ENCODE measurements around the gene C10orf90. TPM values are rescaled to one million over a fixed set of nuclear protein-coding genes. Genes with fewer than 3 reads are reported as not detected.

Gene C10orf90
- total RNA-seq, 1 donor, result not detected

DNA sequence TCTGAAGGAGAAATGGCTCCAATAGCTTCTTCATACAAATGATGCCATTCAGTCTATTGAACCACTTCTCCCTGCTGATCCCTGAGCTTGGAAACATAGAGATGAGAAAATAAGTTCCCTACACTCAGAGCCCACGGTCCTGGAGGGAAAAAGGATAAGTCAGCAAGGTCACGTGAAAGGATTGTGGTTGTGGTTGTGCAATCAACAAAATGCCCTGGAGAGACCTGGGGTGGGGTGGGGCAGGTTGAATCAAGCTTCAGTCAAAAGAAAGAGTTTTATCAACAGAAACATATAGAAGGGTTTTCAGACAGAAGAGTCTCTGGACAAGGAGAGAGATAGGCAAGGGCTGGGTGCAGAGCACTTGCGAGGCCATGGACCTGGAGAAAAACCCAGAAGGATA lies 30.1 kb downstream of the C10orf90 start:
- peak; percentile 10 for DNase-seq (ENCODE audit: low read depth)
- TF ChIP-seq, protein P1, sequence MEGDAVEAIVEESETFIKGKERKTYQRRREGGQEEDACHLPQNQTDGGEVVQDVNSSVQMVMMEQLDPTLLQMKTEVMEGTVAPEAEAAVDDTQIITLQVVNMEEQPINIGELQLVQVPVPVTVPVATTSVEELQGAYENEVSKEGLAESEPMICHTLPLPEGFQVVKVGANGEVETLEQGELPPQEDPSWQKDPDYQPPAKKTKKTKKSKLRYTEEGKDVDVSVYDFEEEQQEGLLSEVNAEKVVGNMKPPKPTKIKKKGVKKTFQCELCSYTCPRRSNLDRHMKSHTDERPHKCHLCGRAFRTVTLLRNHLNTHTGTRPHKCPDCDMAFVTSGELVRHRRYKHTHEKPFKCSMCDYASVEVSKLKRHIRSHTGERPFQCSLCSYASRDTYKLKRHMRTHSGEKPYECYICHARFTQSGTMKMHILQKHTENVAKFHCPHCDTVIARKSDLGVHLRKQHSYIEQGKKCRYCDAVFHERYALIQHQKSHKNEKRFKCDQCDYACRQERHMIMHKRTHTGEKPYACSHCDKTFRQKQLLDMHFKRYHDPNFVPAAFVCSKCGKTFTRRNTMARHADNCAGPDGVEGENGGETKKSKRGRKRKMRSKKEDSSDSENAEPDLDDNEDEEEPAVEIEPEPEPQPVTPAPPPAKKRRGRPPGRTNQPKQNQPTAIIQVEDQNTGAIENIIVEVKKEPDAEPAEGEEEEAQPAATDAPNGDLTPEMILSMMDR (IDR thresholded peaks at IDR 0.05; ENCODE audit: insufficient read depth, low read depth, low read length), result no peak
- H3K4me3 ChIP-seq (ENCODE audit: low read depth, low read length), result no peak overlapping the region

DNA sequence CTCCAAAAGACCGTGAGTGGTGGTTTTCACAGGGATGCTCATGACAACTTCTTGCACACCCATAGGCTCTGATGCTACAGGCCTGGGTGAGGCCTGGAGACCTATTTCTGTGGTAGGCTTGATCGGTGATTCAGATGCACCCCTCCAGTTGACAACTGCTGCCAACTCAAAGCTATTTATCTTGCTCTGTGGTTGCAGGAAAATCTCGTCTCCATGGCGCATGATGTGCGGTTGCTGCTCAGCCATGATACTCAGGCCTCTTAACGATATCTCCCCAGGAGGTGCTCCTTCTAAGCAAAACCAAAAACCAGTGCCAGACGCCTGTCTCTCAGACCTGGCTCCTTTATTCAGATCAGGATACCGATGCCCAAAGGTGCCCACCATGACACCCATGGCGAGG lies 31.4 kb downstream of the C10orf90 start:
- no peak for DNase-seq (ENCODE audit: low read depth)
- H3K4me3 ChIP-seq (ENCODE audit: low read depth, low read length), result no peak overlapping the region
- TF ChIP-seq, protein P1 (IDR thresholded peaks at IDR 0.05; ENCODE audit: insufficient read depth, low read depth, low read length), result no peak

DNA sequence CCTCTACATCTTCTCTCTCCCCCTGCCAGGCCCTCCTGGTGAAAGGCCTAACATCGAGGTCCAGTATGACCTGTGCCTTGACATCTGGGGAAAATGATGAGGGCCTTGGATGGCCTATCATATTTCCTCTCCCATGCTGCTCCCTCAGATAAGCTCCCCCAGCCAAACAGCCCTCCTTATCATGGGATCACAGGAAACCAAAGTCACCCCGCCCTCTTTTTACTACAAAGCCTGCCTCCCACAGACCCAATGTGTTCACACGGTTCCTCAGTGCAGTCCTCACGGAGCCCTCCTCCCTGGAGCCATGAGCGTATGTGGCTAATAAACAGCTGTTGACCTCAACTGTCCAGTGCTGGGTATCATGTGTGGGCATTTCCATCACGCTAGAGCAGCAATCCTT lies 32.0 kb downstream of the C10orf90 start:
- TF ChIP-seq, protein P1 (IDR thresholded peaks at IDR 0.05; ENCODE audit: insufficient read depth, low read depth, low read length), result no peak
- no peak for DNase-seq (ENCODE audit: low read depth)
- no peak overlapping the region for H3K4me3 ChIP-seq (ENCODE audit: low read depth, low read length)

DNA sequence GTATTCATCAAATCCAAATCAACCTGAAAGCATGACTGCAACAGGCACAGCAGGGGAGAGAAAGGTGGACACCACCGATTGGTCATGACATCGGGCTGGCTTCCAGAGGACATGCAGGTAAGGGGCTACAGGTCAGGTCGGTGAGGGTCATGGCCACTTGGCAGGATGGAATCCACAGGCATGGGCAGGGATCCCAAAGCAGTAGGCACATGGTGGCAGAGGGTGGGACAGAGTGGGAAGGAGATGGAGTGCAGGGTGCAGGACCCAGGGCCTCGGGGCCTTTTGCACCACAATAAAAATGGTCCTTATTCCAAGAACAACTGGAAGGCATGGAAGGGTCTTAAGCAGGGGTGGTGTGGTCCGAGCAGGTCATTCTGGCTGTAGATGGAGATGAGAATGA lies 33.0 kb downstream of the C10orf90 start:
- TF ChIP-seq, protein P1 (IDR thresholded peaks at IDR 0.05; ENCODE audit: insufficient read depth, low read depth, low read length), result no peak

DNA sequence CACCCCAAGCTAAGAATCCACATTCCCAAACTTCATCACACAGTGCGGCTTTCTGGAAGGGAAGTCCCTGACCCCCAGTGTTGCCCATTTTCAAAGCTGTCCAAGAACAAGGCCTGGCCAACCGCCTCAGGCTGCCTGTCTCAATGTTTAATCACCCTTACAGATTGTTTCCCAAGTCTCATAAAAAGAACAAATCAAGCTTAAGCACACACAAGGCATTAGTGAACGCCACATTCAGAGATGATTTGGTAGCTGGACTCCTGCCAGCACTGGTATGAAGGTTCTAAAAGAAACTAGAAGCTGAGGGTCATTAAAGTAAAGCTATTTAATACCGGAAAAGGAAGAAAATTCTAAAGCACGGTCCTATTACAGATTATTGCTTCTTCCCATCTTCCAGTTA lies 35.6 kb downstream of the C10orf90 start:
- H3K4me3 ChIP-seq (ENCODE audit: low read depth, low read length), result no peak overlapping the region
- peak; percentile 3 for DNase-seq (ENCODE audit: low read depth)
- TF ChIP-seq, protein P1 (IDR thresholded peaks at IDR 0.05; ENCODE audit: insufficient read depth, low read depth, low read length), result no peak

More for the DNA sequence above, 33.0 kb downstream of the C10orf90 start:
- no peak overlapping the region for H3K4me3 ChIP-seq (ENCODE audit: low read depth, low read length)
- DNase-seq (ENCODE audit: low read depth), result no peak

DNA sequence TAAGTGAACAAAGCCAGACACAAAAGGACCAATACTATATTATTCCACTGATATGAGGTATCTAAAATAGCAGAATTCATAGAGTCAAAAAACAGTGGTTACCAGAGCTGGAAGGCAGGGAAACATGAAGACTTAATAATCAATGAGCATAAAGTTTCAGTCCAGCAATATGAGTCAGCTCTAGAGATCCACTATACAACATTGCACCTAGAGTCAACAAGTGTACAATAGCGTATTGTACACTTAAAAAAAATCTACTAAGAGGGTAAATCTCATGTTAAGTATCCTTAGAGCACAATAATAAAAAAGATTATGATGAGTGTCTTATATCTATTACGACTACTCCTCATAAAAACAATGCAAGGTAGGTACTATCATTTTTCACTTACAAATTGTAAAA lies 36.1 kb downstream of the C10orf90 start:
- no peak for DNase-seq (ENCODE audit: low read depth)
- TF ChIP-seq, protein P1 (IDR thresholded peaks at IDR 0.05; ENCODE audit: insufficient read depth, low read depth, low read length), result no peak
- no peak overlapping the region for H3K4me3 ChIP-seq (ENCODE audit: low read depth, low read length)

DNA sequence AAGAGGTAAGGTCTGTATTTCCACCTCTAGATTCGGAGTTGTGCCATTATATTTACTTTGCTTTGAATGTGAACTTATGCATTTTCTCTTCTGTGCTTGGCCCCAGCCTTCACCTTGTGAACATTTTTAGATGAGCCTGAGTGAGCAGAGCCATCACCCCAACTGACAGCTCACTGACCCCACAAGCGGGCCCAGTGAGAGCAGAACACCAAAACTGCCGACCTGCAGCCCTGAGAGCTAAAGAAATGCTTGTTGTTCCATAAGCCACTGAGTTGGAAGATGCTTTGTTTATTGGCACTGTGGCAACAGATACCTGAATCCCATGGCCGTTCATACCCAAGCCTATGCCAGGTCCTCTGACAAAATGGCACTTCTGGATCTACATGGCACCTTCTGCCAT lies 37.8 kb downstream of the C10orf90 start:
- no peak overlapping the region for H3K4me3 ChIP-seq (ENCODE audit: low read depth, low read length)
- TF ChIP-seq, protein P1 (IDR thresholded peaks at IDR 0.05; ENCODE audit: insufficient read depth, low read depth, low read length), result no peak
- no peak for DNase-seq (ENCODE audit: low read depth)

All from fibroblast of villous mesenchyme (primary cell).